ENCODE measurements around the gene ZCCHC24.

Gene ZCCHC24

GRCh38 chr10:79387974-79388850 is 57.2 kb downstream of the ZCCHC24 start:
- no peak overlapping the region for H2BK120ac ChIP-seq (ENCODE audit: insufficient read depth, low read length, poor library complexity)
- no peak overlapping the region for H3K18ac ChIP-seq (ENCODE audit: low read length)
- peaks cover 11 to 12% of the 10 kb centered on the region in 2 experiments for H3K4me1 ChIP-seq (ENCODE audit: control insufficient read depth in 1 of 2, insufficient read depth in 2 of 2, low read length in 2 of 2)
- H3K4me3 ChIP-seq (ENCODE audit: low read depth, low read length) = no peak overlapping the region
- H3K23ac ChIP-seq (ENCODE audit: low read length) = no peak overlapping the region
- no peak overlapping the region for H2AFZ ChIP-seq (ENCODE audit: insufficient read depth, low read length, poor library complexity)
- H3K9me3 ChIP-seq (ENCODE audit: insufficient read depth, low read depth, low read length) = no peaks in the 10 kb centered on the region
- H2AK5ac ChIP-seq (ENCODE audit: low read length) = no peak overlapping the region
- no peak overlapping the region for H2BK12ac ChIP-seq (ENCODE audit: low read length)
- no peak overlapping the region for H3K27ac ChIP-seq (ENCODE audit: low read depth, low read length)
- no peak for DNase-seq
- no peaks in the 10 kb centered on the region for H3K36me3 ChIP-seq (ENCODE audit: control insufficient read depth in 1 of 2, insufficient read depth in 2 of 2, low read length in 2 of 2)
- H3K14ac ChIP-seq (ENCODE audit: low read length) = no peak overlapping the region
- no peak overlapping the region for H3K4ac ChIP-seq (ENCODE audit: low read depth, low read length)
- no CpG with 5 or more reads among the region's 11 CpGs for WGBS (ENCODE audit: extremely low coverage, insufficient coverage, insufficient read length)
- H4K91ac ChIP-seq (ENCODE audit: low read depth, low read length) = no peak overlapping the region
- H3K79me2 ChIP-seq (ENCODE audit: control insufficient read depth, insufficient read depth, low read length, poor library complexity) = no peaks in the 10 kb centered on the region
- no peak overlapping the region for H3K9ac ChIP-seq (ENCODE audit: low read length)
- peaks cover 2% of the 10 kb centered on the region for H3K79me1 ChIP-seq (ENCODE audit: low read length)
- H4K12ac ChIP-seq (ENCODE audit: low read depth, low read length) = no peak overlapping the region
- H3K27me3 ChIP-seq (ENCODE audit: insufficient read depth, low read length) = no peaks in the 10 kb centered on the region
- H4K8ac ChIP-seq (ENCODE audit: low read depth, low read length) = no peak overlapping the region
- H2BK5ac ChIP-seq (ENCODE audit: low read depth, low read length, poor library complexity) = no peak overlapping the region
- H3K4me2 ChIP-seq (ENCODE audit: low read length) = no peak overlapping the region

- Histone ChIP-seq H2BK12ac (ENCODE audit: low read length) (no peak overlapping the region), H3K23ac (ENCODE audit: low read length) (no peak overlapping the region), H3K4me1 (ENCODE audit: control insufficient read depth in 1 of 2, insufficient read depth in 2 of 2, low read length in 2 of 2) (peaks cover 11 to 12% of the 10 kb centered on the region in 2 experiments), H2AK5ac (ENCODE audit: low read length) (no peak overlapping the region), H3K4ac (ENCODE audit: low read depth, low read length) (no peak overlapping the region), H3K27ac (ENCODE audit: low read depth, low read length) (no peak overlapping the region), H3K4me3 (ENCODE audit: low read depth, low read length) (no peak overlapping the region), H2AFZ (ENCODE audit: insufficient read depth, low read length, poor library complexity) (no peak overlapping the region), H3K9ac (ENCODE audit: low read length) (no peak overlapping the region), H4K91ac (ENCODE audit: low read depth, low read length) (no peak overlapping the region), H2BK5ac (ENCODE audit: low read depth, low read length, poor library complexity) (no peak overlapping the region), H2BK120ac (ENCODE audit: insufficient read depth, low read length, poor library complexity) (no peak overlapping the region), H3K18ac (ENCODE audit: low read length) (no peak overlapping the region), H3K9me3 (ENCODE audit: insufficient read depth, low read depth, low read length) (no peaks in the 10 kb centered on the region), H3K14ac (ENCODE audit: low read length) (no peak overlapping the region), H3K27me3 (ENCODE audit: insufficient read depth, low read length) (no peaks in the 10 kb centered on the region), H3K79me2 (ENCODE audit: control insufficient read depth, insufficient read depth, low read length, poor library complexity) (no peaks in the 10 kb centered on the region), H4K12ac (ENCODE audit: low read depth, low read length) (no peak overlapping the region), H4K8ac (ENCODE audit: low read depth, low read length) (no peak overlapping the region), H3K4me2 (ENCODE audit: low read length) (no peak overlapping the region), H3K36me3 (ENCODE audit: control insufficient read depth in 1 of 2, insufficient read depth in 2 of 2, low read length in 2 of 2) (no peaks in the 10 kb centered on the region), H3K79me1 (ENCODE audit: low read length) (peaks cover 2% of the 10 kb centered on the region)
- no peak for DNase-seq
- no CpG with 5 or more reads among the region's 5 CpGs for WGBS (ENCODE audit: extremely low coverage, insufficient coverage, insufficient read length)
Observed at GRCh38 chr10:79387466-79387973, 57.9 kb downstream of the ZCCHC24 start.

GRCh38 chr10:79386637-79387465 is 58.6 kb downstream of the ZCCHC24 start:
- WGBS (ENCODE audit: extremely low coverage, insufficient coverage, insufficient read length) = no CpG with 5 or more reads among the region's 24 CpGs
- no peaks in the 10 kb centered on the region for H3K79me2 ChIP-seq (ENCODE audit: control insufficient read depth, insufficient read depth, low read length, poor library complexity)
- no peak for DNase-seq
- peaks cover 11 to 12% of the 10 kb centered on the region in 2 experiments for H3K4me1 ChIP-seq (ENCODE audit: control insufficient read depth in 1 of 2, insufficient read depth in 2 of 2, low read length in 2 of 2)
- no peak overlapping the region for H4K12ac ChIP-seq (ENCODE audit: low read depth, low read length)
- no peak overlapping the region for H3K4ac ChIP-seq (ENCODE audit: low read depth, low read length)
- no peak overlapping the region for H3K23ac ChIP-seq (ENCODE audit: low read length)
- H3K4me2 ChIP-seq (ENCODE audit: low read length) = no peak overlapping the region
- no peak overlapping the region for H2BK12ac ChIP-seq (ENCODE audit: low read length)
- no peaks in the 10 kb centered on the region for H3K36me3 ChIP-seq (ENCODE audit: control insufficient read depth in 1 of 2, insufficient read depth in 2 of 2, low read length in 2 of 2)
- H4K91ac ChIP-seq (ENCODE audit: low read depth, low read length) = no peak overlapping the region
- H2BK120ac ChIP-seq (ENCODE audit: insufficient read depth, low read length, poor library complexity) = no peak overlapping the region
- no peak overlapping the region for H4K8ac ChIP-seq (ENCODE audit: low read depth, low read length)
- H2BK5ac ChIP-seq (ENCODE audit: low read depth, low read length, poor library complexity) = no peak overlapping the region
- no peak overlapping the region for H3K9ac ChIP-seq (ENCODE audit: low read length)
- H2AFZ ChIP-seq (ENCODE audit: insufficient read depth, low read length, poor library complexity) = no peak overlapping the region
- H3K9me3 ChIP-seq (ENCODE audit: insufficient read depth, low read depth, low read length) = no peaks in the 10 kb centered on the region
- H3K27ac ChIP-seq (ENCODE audit: low read depth, low read length) = no peak overlapping the region
- no peaks in the 10 kb centered on the region for H3K27me3 ChIP-seq (ENCODE audit: insufficient read depth, low read length)
- H3K18ac ChIP-seq (ENCODE audit: low read length) = no peak overlapping the region
- H3K14ac ChIP-seq (ENCODE audit: low read length) = no peak overlapping the region
- peaks cover under 1% of the 10 kb centered on the region for H3K79me1 ChIP-seq (ENCODE audit: low read length)
- H2AK5ac ChIP-seq (ENCODE audit: low read length) = no peak overlapping the region
- no peak overlapping the region for H3K4me3 ChIP-seq (ENCODE audit: low read depth, low read length)

- Histone ChIP-seq H2BK5ac (ENCODE audit: low read depth, low read length, poor library complexity) (no peak overlapping the region), H3K36me3 (ENCODE audit: control insufficient read depth in 1 of 2, insufficient read depth in 2 of 2, low read length in 2 of 2) (no peaks in the 10 kb centered on the region), H3K27ac (ENCODE audit: low read depth, low read length) (no peak overlapping the region), H2BK12ac (ENCODE audit: low read length) (no peak overlapping the region), H2AFZ (ENCODE audit: insufficient read depth, low read length, poor library complexity) (no peak overlapping the region), H2BK120ac (ENCODE audit: insufficient read depth, low read length, poor library complexity) (no peak overlapping the region), H3K4me2 (ENCODE audit: low read length) (no peak overlapping the region), H3K27me3 (ENCODE audit: insufficient read depth, low read length) (no peaks in the 10 kb centered on the region), H3K4ac (ENCODE audit: low read depth, low read length) (no peak overlapping the region), H4K8ac (ENCODE audit: low read depth, low read length) (no peak overlapping the region), H2AK5ac (ENCODE audit: low read length) (no peak overlapping the region), H3K79me1 (ENCODE audit: low read length) (no peaks in the 10 kb centered on the region), H3K9me3 (ENCODE audit: insufficient read depth, low read depth, low read length) (no peaks in the 10 kb centered on the region), H3K4me1 (ENCODE audit: control insufficient read depth in 1 of 2, insufficient read depth in 2 of 2, low read length in 2 of 2) (peaks cover 5 to 7% of the 10 kb centered on the region in 2 experiments), H3K14ac (ENCODE audit: low read length) (no peak overlapping the region), H3K79me2 (ENCODE audit: control insufficient read depth, insufficient read depth, low read length, poor library complexity) (no peaks in the 10 kb centered on the region), H4K12ac (ENCODE audit: low read depth, low read length) (no peak overlapping the region), H3K18ac (ENCODE audit: low read length) (no peak overlapping the region), H3K23ac (ENCODE audit: low read length) (no peak overlapping the region), H4K91ac (ENCODE audit: low read depth, low read length) (no peak overlapping the region), H3K9ac (ENCODE audit: low read length) (no peak overlapping the region), H3K4me3 (ENCODE audit: low read depth, low read length) (no peak overlapping the region)
- DNase-seq = no peak
- no CpG with 5 or more reads among the region's 28 CpGs for WGBS (ENCODE audit: extremely low coverage, insufficient coverage, insufficient read length)
Observed at GRCh38 chr10:79385804-79386531, 59.5 kb downstream of the ZCCHC24 start.

Data from trophoblast cell (in vitro differentiated cells and primary cell).